K562 (cell line): ENCODE results near the gene COL9A3. TPM values are rescaled to one million over a fixed set of nuclear protein-coding genes. Genes with fewer than 3 reads are reported as not detected.
A peak's percentile ranks its signal among the peaks of the same experiment; 100 is the strongest.

Experiments used
- ATAC-seq: fragments of 200-7000 bp; cut with Tn5 transposase; 3 replicates; pipeline ENCODE4 v1.9.1; 2020; ENCODE audit warnings: moderate library complexity
- Bru-seq: library from RNA; stranded (reverse); fragments of 400-500 nt; gene quantifications from one replicate; lab custom pipeline; 2021; lab: Mats Ljungman, UMichigan
- BruChase-seq, 2 experiments: library from RNA; stranded (reverse); fragments of 400-500 nt; gene quantifications; one replicate each; lab custom pipeline; 2021; lab: Mats Ljungman, UMichigan
- BruUV-seq: library from RNA; stranded (reverse); fragments of 400-500 nt; replicated peaks from 2 replicates; lab custom pipeline; 2021; lab: Mats Ljungman, UMichigan
- CTCF ChIA-PET: fragments of 300-600 bp; formaldehyde crosslinking; extraction: SDS; loops from one replicate; lab custom pipeline; 2021; ENCODE audit warnings: low intra/inter-chr PET ratio; lab: Yijun Ruan, JAX
- POLR2A ChIA-PET: fragments of 300-600, 350-650 bp; sonication (Branson Sonifier 250); formaldehyde crosslinking; extraction: SDS; loops from one replicate; lab custom pipeline; 2021; ENCODE audit warnings: antibody characterized with exemption, inconsistent platforms; lab: Yijun Ruan, JAX
- DNase-seq, 4 experiments: peaks; one replicate each; pipeline versions ENCODE4 v3.0.0 to v3.0.0-alpha.2; 2011 to 2018; ENCODE audit warnings: low spot score in 3 of 4, mixed read lengths in 3 of 4; ENCODE audit errors: extremely low read depth in 1 of 4
- FAIRE-seq: peaks from 2 replicates; lab custom pipeline; 2011; peaks lifted over from hg19 to GRCh38; lab: Jason Lieb, UNC
- H2AFZ ChIP-seq: 2 replicates; pipeline ENCODE4 v1.6.0; 2011; ENCODE audit warnings: low read depth, low read length, control low read depth, inconsistent platforms
- H3K27ac ChIP-seq: fragments of 200-600 bp; 3 replicates; pipeline ENCODE4 v1.8.0; 2011; ENCODE audit warnings: low read depth, mild to moderate bottlenecking, control low read depth, inconsistent platforms, low read length, moderate library complexity, mixed read lengths; ENCODE audit errors: extremely low read depth
- H3K27me3 ChIP-seq, 2 experiments: fragments of 300-600 bp in 1 of 2; 2 replicates in 1 of 2; 3 replicates in 1 of 2; pipeline versions ENCODE4 v1.6.0 to v1.8.0; 2011; ENCODE audit warnings: inconsistent platforms in 2 of 2, low read length in 2 of 2, mild to moderate bottlenecking in 1 of 2, mixed read lengths in 1 of 2, moderate library complexity in 1 of 2; ENCODE audit not compliant: control insufficient read depth in 2 of 2, insufficient read depth in 2 of 2
- H3K36me3 ChIP-seq: fragments of 300-600 bp; 3 replicates; pipeline ENCODE4 v1.8.0; 2011; ENCODE audit warnings: mild to moderate bottlenecking, low read length, inconsistent platforms; ENCODE audit not compliant: control insufficient read depth, insufficient read depth
- H3K4me1 ChIP-seq, 2 experiments: fragments of 200-600 bp in 1 of 2; replicated peaks in 1 of 2; 2 replicates in 1 of 2; 3 replicates in 1 of 2; pipeline versions ENCODE4 v1.5.1 to v1.8.0; 2011; ENCODE audit warnings: inconsistent platforms in 2 of 2, low read length in 2 of 2, mild to moderate bottlenecking in 1 of 2, mixed read lengths in 1 of 2, moderate library complexity in 1 of 2; ENCODE audit not compliant: control insufficient read depth in 2 of 2, insufficient read depth in 2 of 2
- H3K4me2 ChIP-seq: 2 replicates; pipeline ENCODE4 v1.6.1; 2011; ENCODE audit warnings: low read length, control low read depth, inconsistent platforms, mixed read lengths; ENCODE audit not compliant: insufficient read depth
- H3K4me3 ChIP-seq: fragments of 200-600 bp; sonication (generic), shearing (Covaris generic); 2 replicates; pipeline ENCODE4 v1.5.1; 2016; ENCODE audit warnings: control low read depth, inconsistent platforms
- H3K79me2 ChIP-seq: fragments of 200-600 bp; 3 replicates; pipeline ENCODE4 v1.8.0; 2011; ENCODE audit warnings: low read length, inconsistent platforms; ENCODE audit not compliant: control insufficient read depth, insufficient read depth
- H3K9ac ChIP-seq, 2 experiments: 2 replicates each; pipeline versions ENCODE4 v1.6.0 to v1.6.1; 2011; ENCODE audit warnings: low read depth in 2 of 2, low read length in 2 of 2, control low read depth in 1 of 2, inconsistent platforms in 1 of 2, mild to moderate bottlenecking in 1 of 2, mixed read lengths in 1 of 2; ENCODE audit not compliant: insufficient read depth in 1 of 2
- H3K9me1 ChIP-seq: one replicate; pipeline ENCODE4 v1.6.0; 2011; ENCODE audit warnings: inconsistent platforms, mild to moderate bottlenecking, low read length, moderate library complexity; ENCODE audit not compliant: control insufficient read depth, insufficient read depth
- H3K9me3 ChIP-seq: replicated peaks from 2 replicates; pipeline ENCODE4 v1.5.1; 2011; ENCODE audit warnings: low read depth, low read length, inconsistent platforms; ENCODE audit not compliant: control insufficient read depth, insufficient read depth
- H4K20me1 ChIP-seq: replicated peaks from 2 replicates; pipeline ENCODE4 v1.6.1; 2011; ENCODE audit warnings: low read length, inconsistent platforms, mixed read lengths; ENCODE audit not compliant: control insufficient read depth, insufficient read depth
- KAT2B ChIP-seq: IDR thresholded peaks from one replicate; pipeline ENCODE4 v1.6.1; 2012; ENCODE audit warnings: low read depth, mild to moderate bottlenecking, control low read depth, inconsistent platforms, low read length, moderate library complexity
- ZBTB7A ChIP-seq: IDR thresholded peaks from 2 replicates; pipeline ENCODE4 v1.6.1; 2011; ENCODE audit warnings: low read depth, mild to moderate bottlenecking, low read length, moderate library complexity, borderline replicate concordance; ENCODE audit not compliant: control insufficient read depth
- WGBS: fragments of 100-300 bp; shearing (Covaris generic); methylation state at CpG from one replicate; pipeline ENCODE4 v1.1.6; 2016; ENCODE audit warnings: low coverage, mixed read lengths; ENCODE audit not compliant: insufficient coverage; ENCODE audit errors: missing lambda C conversion rate; 5-methylcytosine and 5-hydroxymethylcytosine counted together
- in situ Hi-C: fragments of 300-500 bp; cut with MboI; formaldehyde crosslinking; loops from 4 replicates; pipeline ENCODE4 v1.15.0; 2018; ENCODE audit warnings: inconsistent platforms, mixed read lengths
- intact Hi-C: fragments of 100-400 bp; cut with micrococcal nuclease; formaldehyde crosslinking; loops from 2 replicates; pipeline ENCODE4 v1.14.2; 2022
- long read RNA-seq, 3 experiments: library from polyadenylated mRNA in 2 of 3; library from RNA in 1 of 3; unstranded in 2 of 3; stranded (forward) in 1 of 3; transcript quantifications; one replicate each; pipeline ENCODE4 v2.0.0, GENCODE V29; 2019 to 2022
- polyA minus RNA-seq, 3 experiments: library from RNA; depleted of rRNA, polyadenylated mRNA; stranded (reverse); fragments of >200 nt; gene quantifications; 2 replicates each; pipeline ENCODE4 v1.2.3, GENCODE V29; 2011
- polyA plus RNA-seq, 8 experiments: library from polyadenylated mRNA; depleted of rRNA in 4 of 8; stranded (reverse) in 5 of 8; unstranded in 3 of 8; fragments of >200 nt; fragmentation: Nextera tagmentation in 2 of 8; fragmentation: Illumina TruSeq in 1 of 8; extraction: Ambion mirVana in 2 of 8; extraction: Trizol in 1 of 8; gene quantifications; 2 replicates each; pipeline versions ENCODE4 v1.2.1 to v1.2.3, GENCODE V29; 2011 to 2014; ENCODE audit warnings: inconsistent platforms in 1 of 8, missing spikeins in 1 of 8
- total RNA-seq, 7 experiments: library from RNA; depleted of rRNA in 6 of 7; stranded (reverse); fragments of >200 nt in 6 of 7; fragmentation: Illumina TruSeq in 2 of 7; extraction: Trizol in 2 of 7; gene quantifications; 2 replicates each; pipeline versions ENCODE4 v1.2.1 to v1.2.3, GENCODE V29; 2011 to 2021; ENCODE audit warnings: low replicate concordance in 1 of 7
- TF ChIP-seq, protein P1 (sequence below): sonication (generic); formaldehyde crosslinking; IDR thresholded peaks from 2 replicates; pipeline ENCODE4 v1.8.1; 2023; ENCODE audit warnings: mild to moderate bottlenecking, missing genetic modification reagents
- TF ChIP-seq, protein P2 (sequence below), 2 experiments: IDR thresholded peaks; 2 replicates each; pipeline ENCODE4 v1.6.1; 2011; ENCODE audit warnings: borderline replicate concordance in 1 of 2, control low read depth in 1 of 2, low read depth in 1 of 2, low read length in 1 of 2, mild to moderate bottlenecking in 1 of 2, mixed read lengths in 1 of 2, moderate library complexity in 1 of 2; ENCODE audit not compliant: insufficient read depth in 1 of 2, insufficient read length in 1 of 2, poor library complexity in 1 of 2, severe bottlenecking in 1 of 2; ENCODE audit errors: extremely low read depth in 1 of 2
- TF ChIP-seq, protein P3 (sequence below): sonication (generic); formaldehyde crosslinking; IDR thresholded peaks from 2 replicates; pipeline ENCODE4 v1.8.0; 2023; ENCODE audit warnings: mild to moderate bottlenecking, missing genetic modification reagents

COL9A3 gene
- total RNA-seq (2011; cell fraction: chromatin; rRNA removed; ENCODE audit: low replicate concordance) = 2.5 and 7.3 TPM in 2 replicates
- 4.0 and 4.9 TPM in 2 replicates for total RNA-seq (2011; cell fraction: nucleolus; rRNA removed)
- total RNA-seq (2011; cell fraction: nucleoplasm; rRNA removed) = 2.8 and 4.0 TPM in 2 replicates
- 0.77 and 1.9 TPM in 2 replicates for total RNA-seq (2014; rRNA removed)
- 0.18 and 0.51 TPM in 2 replicates for total RNA-seq (2014; rRNA removed; fragmentation: Illumina TruSeq; extraction: Trizol)
- total RNA-seq (2015; rRNA removed; fragmentation: Illumina TruSeq; extraction: Trizol) = 0.98 and 1.4 TPM in 2 replicates
- total RNA-seq (2021) = 1.3 and 1.7 TPM in 2 replicates
- polyA plus RNA-seq (2011; rRNA removed) = 1.3 and 2.5 TPM in 2 replicates
- polyA plus RNA-seq (2011; cell fraction: cytosol; rRNA removed) = 1.7 and 1.9 TPM in 2 replicates
- polyA plus RNA-seq (2011; cell fraction: nucleus; rRNA removed) = 12.1 and 20.8 TPM in 2 replicates
- polyA plus RNA-seq (2012) = 2.0 and 3.0 TPM in 2 replicates
- 0.48 and 0.76 TPM in 2 replicates for polyA plus RNA-seq (2014; fragmentation: Illumina TruSeq; extraction: Trizol)
- polyA plus RNA-seq (2014; fragmentation: Nextera tagmentation; extraction: Ambion mirVana) = under 1 TPM in 1 of 2 experiments, not detected in 1; 0.14 TPM
- polyA plus RNA-seq (2014; rRNA removed) = 3.0 and 3.6 TPM in 2 replicates
- polyA minus RNA-seq (2011; rRNA and poly(A)+ RNA removed) = 0.35 and 0.87 TPM in 2 replicates
- polyA minus RNA-seq (2011; cell fraction: cytosol; rRNA and poly(A)+ RNA removed) = 1.3 TPM in 1 of 2 replicates, not detected in the other
- polyA minus RNA-seq (2011; cell fraction: nucleus; rRNA and poly(A)+ RNA removed) = 1.2 and 2.3 TPM in 2 replicates
- percentile 26 among the genes with signal in this experiment for Bru-seq, nascent RNA
- percentile 12 among the genes with signal in this experiment for BruChase-seq, experiment 1, labeled RNA remaining after a 2-hour chase
- BruChase-seq, experiment 2, labeled RNA remaining after a 6-hour chase = percentile 10 among the genes with signal in this experiment
- long read RNA-seq, experiment 1, partial matches to known transcripts = 0 of 1 reads
- long read RNA-seq, experiment 1, other reads (novel, unspliced or antisense) = 1 of 1 reads
- long read RNA-seq, experiment 2 = 0 reads
- long read RNA-seq, experiment 3 = 0 reads

DNA sequence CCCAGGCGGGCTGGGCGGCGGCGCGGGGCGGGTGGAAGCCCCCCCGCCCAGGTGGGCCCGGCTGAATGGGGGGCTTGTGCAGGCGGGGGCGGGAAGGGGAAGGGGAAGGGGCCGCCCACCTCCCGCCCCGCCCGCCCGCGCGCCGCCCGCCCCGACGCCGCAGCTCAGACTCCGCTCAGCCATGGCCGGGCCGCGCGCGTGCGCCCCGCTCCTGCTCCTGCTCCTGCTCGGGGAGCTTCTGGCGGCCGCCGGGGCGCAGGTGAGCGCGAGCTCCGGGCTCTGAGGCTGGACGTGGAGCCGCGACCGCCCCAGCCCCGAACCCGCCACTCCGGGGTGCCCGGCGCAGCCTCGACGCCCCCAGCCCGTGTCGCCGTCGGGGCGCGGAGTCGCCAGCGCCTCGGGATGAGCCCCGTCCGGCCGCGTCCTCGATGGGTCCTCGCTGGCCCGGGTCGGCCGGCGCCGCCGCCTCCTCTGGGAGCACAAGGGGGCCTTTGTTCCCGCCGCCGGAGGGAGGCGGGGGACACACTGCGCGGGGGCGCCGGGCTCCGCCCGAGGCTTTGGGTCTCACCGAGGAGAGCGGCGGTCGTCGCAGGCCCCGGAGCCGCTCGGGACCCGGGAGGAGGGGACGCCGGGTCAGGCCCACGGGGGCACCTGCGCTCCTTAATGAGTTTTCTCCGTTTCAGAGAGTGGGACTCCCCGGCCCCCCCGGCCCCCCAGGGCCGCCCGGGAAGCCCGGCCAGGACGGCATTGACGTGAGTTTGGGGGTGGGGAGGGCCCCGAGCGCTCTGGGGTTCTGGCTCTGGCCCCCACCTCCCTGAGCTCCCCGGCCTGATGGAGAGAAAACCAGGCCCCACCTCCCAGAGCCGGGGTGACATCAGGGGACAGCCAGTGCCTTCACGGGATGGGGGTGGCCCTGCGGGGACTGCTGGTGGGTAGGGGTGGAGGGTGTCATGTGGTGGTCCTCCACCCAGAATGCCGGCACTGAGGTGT is at the start of gene COL9A3:
TSS of gene COL9A3 (plus strand) at position 167 of the 990 bp plus-strand sequence. CDS start at position 182, 15 bp downstream.
- H3K27me3 ChIP-seq = peaks cover 0 to 10% of the 10 kb centered on the region in 2 experiments; a peak in 3 of 5 replicates
- no TSS peak for BruUV-seq
- no peak within 1 kb of the TSS; the same call in 1 of the 2 replicates for H3K4me3 ChIP-seq
- peaks cover 3 to 93% of the 10 kb centered on the region in 2 experiments; a peak in 3 of 5 replicates for H3K4me1 ChIP-seq
- no peaks in the 10 kb centered on the region for H3K9me1 ChIP-seq
- ChIA-PET CTCF (no interaction called here), POLR2A (interaction anchor here (0.6 to 0.7 kb wide), 2 partner anchors 21 to 242 kb away, joined by 3 read pairs; partner anchors contain the start of gene MRGBP)
- no peak for FAIRE-seq
- no peak within 1 kb of the TSS for H2AFZ ChIP-seq
- in situ Hi-C loops (no loop called here), intact Hi-C loops (no loop called here)
- ATAC-seq = no peak
- no peaks in the 10 kb centered on the region for H3K79me2 ChIP-seq
- no peaks in the 10 kb centered on the region for H3K9me3 ChIP-seq
- WGBS = 34% methylated on average over 25 of the region's 108 CpGs
- no peak within 1 kb of the TSS for H3K27ac ChIP-seq
- H3K9ac ChIP-seq = peak within 1 kb of the TSS in 1 of 2 experiments; percentile 6; a peak in 1 of 4 replicates
- H4K20me1 ChIP-seq = peaks cover 6% of the 10 kb centered on the region
- peaks cover 8% of the 10 kb centered on the region; the same call in 2 of the 3 replicates for H3K36me3 ChIP-seq
- H3K4me2 ChIP-seq = no peak within 1 kb of the TSS
- peak in 2 of 4 experiments; percentile 57 to 59 for DNase-seq
- TF ChIP-seq ZBTB7A (peak; percentile 25; the same call in 1 of the 2 replicates), KAT2B (no peak)
- TF ChIP-seq, protein P1, sequence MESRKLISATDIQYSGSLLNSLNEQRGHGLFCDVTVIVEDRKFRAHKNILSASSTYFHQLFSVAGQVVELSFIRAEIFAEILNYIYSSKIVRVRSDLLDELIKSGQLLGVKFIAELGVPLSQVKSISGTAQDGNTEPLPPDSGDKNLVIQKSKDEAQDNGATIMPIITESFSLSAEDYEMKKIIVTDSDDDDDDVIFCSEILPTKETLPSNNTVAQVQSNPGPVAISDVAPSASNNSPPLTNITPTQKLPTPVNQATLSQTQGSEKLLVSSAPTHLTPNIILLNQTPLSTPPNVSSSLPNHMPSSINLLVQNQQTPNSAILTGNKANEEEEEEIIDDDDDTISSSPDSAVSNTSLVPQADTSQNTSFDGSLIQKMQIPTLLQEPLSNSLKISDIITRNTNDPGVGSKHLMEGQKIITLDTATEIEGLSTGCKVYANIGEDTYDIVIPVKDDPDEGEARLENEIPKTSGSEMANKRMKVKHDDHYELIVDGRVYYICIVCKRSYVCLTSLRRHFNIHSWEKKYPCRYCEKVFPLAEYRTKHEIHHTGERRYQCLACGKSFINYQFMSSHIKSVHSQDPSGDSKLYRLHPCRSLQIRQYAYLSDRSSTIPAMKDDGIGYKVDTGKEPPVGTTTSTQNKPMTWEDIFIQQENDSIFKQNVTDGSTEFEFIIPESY (CRISPR knock-in tag) = 0 out of 2 replicates have a peak, but pooled peaks have one; percentile 36
- TF ChIP-seq, protein P2, sequence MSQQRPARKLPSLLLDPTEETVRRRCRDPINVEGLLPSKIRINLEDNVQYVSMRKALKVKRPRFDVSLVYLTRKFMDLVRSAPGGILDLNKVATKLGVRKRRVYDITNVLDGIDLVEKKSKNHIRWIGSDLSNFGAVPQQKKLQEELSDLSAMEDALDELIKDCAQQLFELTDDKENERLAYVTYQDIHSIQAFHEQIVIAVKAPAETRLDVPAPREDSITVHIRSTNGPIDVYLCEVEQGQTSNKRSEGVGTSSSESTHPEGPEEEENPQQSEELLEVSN (IDR thresholded peaks at IDR 0.05; ENCODE audit: borderline replicate concordance in 1 of 2, extremely low read depth in 1 of 2, insufficient read depth in 1 of 2, insufficient read length in 1 of 2, low read depth in 1 of 2, low read length in 1 of 2, poor library complexity in 1 of 2, severe bottlenecking in 1 of 2) = peak in 1 of 2 experiments; percentile 33
- TF ChIP-seq, protein P3, sequence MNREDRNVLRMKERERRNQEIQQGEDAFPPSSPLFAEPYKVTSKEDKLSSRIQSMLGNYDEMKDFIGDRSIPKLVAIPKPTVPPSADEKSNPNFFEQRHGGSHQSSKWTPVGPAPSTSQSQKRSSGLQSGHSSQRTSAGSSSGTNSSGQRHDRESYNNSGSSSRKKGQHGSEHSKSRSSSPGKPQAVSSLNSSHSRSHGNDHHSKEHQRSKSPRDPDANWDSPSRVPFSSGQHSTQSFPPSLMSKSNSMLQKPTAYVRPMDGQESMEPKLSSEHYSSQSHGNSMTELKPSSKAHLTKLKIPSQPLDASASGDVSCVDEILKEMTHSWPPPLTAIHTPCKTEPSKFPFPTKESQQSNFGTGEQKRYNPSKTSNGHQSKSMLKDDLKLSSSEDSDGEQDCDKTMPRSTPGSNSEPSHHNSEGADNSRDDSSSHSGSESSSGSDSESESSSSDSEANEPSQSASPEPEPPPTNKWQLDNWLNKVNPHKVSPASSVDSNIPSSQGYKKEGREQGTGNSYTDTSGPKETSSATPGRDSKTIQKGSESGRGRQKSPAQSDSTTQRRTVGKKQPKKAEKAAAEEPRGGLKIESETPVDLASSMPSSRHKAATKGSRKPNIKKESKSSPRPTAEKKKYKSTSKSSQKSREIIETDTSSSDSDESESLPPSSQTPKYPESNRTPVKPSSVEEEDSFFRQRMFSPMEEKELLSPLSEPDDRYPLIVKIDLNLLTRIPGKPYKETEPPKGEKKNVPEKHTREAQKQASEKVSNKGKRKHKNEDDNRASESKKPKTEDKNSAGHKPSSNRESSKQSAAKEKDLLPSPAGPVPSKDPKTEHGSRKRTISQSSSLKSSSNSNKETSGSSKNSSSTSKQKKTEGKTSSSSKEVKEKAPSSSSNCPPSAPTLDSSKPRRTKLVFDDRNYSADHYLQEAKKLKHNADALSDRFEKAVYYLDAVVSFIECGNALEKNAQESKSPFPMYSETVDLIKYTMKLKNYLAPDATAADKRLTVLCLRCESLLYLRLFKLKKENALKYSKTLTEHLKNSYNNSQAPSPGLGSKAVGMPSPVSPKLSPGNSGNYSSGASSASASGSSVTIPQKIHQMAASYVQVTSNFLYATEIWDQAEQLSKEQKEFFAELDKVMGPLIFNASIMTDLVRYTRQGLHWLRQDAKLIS (CRISPR knock-in tag) = no peak
